Measurements from ENCODE around the gene ISM2. TPM values are rescaled to one million over a fixed set of nuclear protein-coding genes. Genes with fewer than 3 reads are reported as not detected.

The ISM2 gene
- total and polyA plus RNA-seq, 2 experiments from 2014 or later, result 0.11 to 2.6 TPM

- H3K4me1 ChIP-seq (ENCODE audit: insufficient read depth), result peaks cover 6% of the 10 kb centered on the region; the same call in 1 of the 2 replicates
- no peak overlapping the region for H3K4me2 ChIP-seq (ENCODE audit: unreplicated experiment)
- WGBS, 2 experiments (ENCODE audit: low coverage in 1 of 2, low lambda C conversion rate in 2 of 2, missing lambda C conversion rate in 2 of 2), result 95 to 97% methylated on average over 3 of the region's 3 CpGs
These were observed 9.1 kb upstream of the ISM2 start for GRCh38 chr14:77507762-77508161.

GRCh38 chr14:77505031-77505430 is 6.4 kb upstream of the ISM2 start:
- 65 to 66% methylated on average over 4 of the region's 4 CpGs for WGBS, 2 experiments (ENCODE audit: low coverage in 1 of 2, low lambda C conversion rate in 2 of 2, missing lambda C conversion rate in 2 of 2)
- H3K9me2 ChIP-seq (ENCODE audit: insufficient read depth), result no peaks in the 10 kb centered on the region
- no peak for DNase-seq
- H3K79me2 ChIP-seq (ENCODE audit: insufficient read depth), result no peaks in the 10 kb centered on the region
- H4K20me1 ChIP-seq (ENCODE audit: insufficient read depth), result no peaks in the 10 kb centered on the region
- H3K9ac ChIP-seq, result no peak overlapping the region
- H2AFZ ChIP-seq, result no peak overlapping the region
- no peak overlapping the region for H3K4me2 ChIP-seq (ENCODE audit: unreplicated experiment)
- H3K27ac ChIP-seq, result no peak overlapping the region
- peaks cover 6% of the 10 kb centered on the region for H3K36me3 ChIP-seq (ENCODE audit: low read depth)
- H3K4me1 ChIP-seq (ENCODE audit: insufficient read depth), result peaks cover 6% of the 10 kb centered on the region; the same call in 1 of the 2 replicates
- H3K9me3 ChIP-seq (ENCODE audit: low read depth), result no peaks in the 10 kb centered on the region
- peaks cover 20% of the 10 kb centered on the region; the same call in 1 of the 2 replicates for H3F3A ChIP-seq (ENCODE audit: insufficient read depth)
- no peak overlapping the region for H3K4me3 ChIP-seq
- no peak for TF ChIP-seq EZH2phosphoT487 (IDR thresholded peaks at IDR 0.05; ENCODE audit: insufficient read depth, low read depth)
- no peak for TF ChIP-seq EZH2 (IDR thresholded peaks at IDR 0.05; ENCODE audit: insufficient read depth, poor library complexity, severe bottlenecking)
- in situ Hi-C loops (cut with MboI), result no loop called here
- 0 out of 2 replicates have a peak, but pooled peaks cover 3% of the 10 kb centered on the region for H3K27me3 ChIP-seq (replicated peaks; ENCODE audit: insufficient read depth)

More at GRCh38 chr14:77507762-77508161, 9.1 kb upstream of the ISM2 start:
- Histone ChIP-seq H3K79me2 (ENCODE audit: insufficient read depth) (no peaks in the 10 kb centered on the region), H3K36me3 (ENCODE audit: low read depth) (peaks cover 24% of the 10 kb centered on the region), H3F3A (ENCODE audit: insufficient read depth) (0 out of 2 replicates have a peak, but pooled peaks cover 9% of the 10 kb centered on the region), H3K9me3 (ENCODE audit: low read depth) (no peaks in the 10 kb centered on the region), H3K27ac (no peak overlapping the region), H3K4me3 (no peak overlapping the region), H4K20me1 (ENCODE audit: insufficient read depth) (no peaks in the 10 kb centered on the region), H3K9ac (no peak overlapping the region), H2AFZ (no peak overlapping the region), H3K9me2 (ENCODE audit: insufficient read depth) (no peaks in the 10 kb centered on the region), H3K27me3 (replicated peaks; ENCODE audit: insufficient read depth) (no peaks in the 10 kb centered on the region)
- no peak for TF ChIP-seq EZH2phosphoT487 (IDR thresholded peaks at IDR 0.05; ENCODE audit: insufficient read depth, low read depth)
- no peak for TF ChIP-seq EZH2 (IDR thresholded peaks at IDR 0.05; ENCODE audit: insufficient read depth, poor library complexity, severe bottlenecking)
- in situ Hi-C loops (cut with MboI), result no loop called here
- no peak for DNase-seq

- H2AFZ ChIP-seq, result no peak overlapping the region
- no peaks in the 10 kb centered on the region for H3K4me1 ChIP-seq (ENCODE audit: insufficient read depth)
- no peaks in the 10 kb centered on the region for H3K9me3 ChIP-seq (ENCODE audit: low read depth)
- no peak overlapping the region for H3K4me3 ChIP-seq
- H3K79me2 ChIP-seq (ENCODE audit: insufficient read depth), result no peaks in the 10 kb centered on the region
- no peaks in the 10 kb centered on the region for H4K20me1 ChIP-seq (ENCODE audit: insufficient read depth)
- no peak overlapping the region for H3K9ac ChIP-seq
- DNase-seq, result no peak
- 96 to 98% methylated on average over 5 of the region's 5 CpGs for WGBS, 2 experiments (ENCODE audit: low coverage in 1 of 2, low lambda C conversion rate in 2 of 2, missing lambda C conversion rate in 2 of 2)
- no peaks in the 10 kb centered on the region; the same call in 1 of the 2 replicates for H3K36me3 ChIP-seq (ENCODE audit: low read depth)
- H3K27ac ChIP-seq, result no peak overlapping the region
- no peak overlapping the region for H3K4me2 ChIP-seq (ENCODE audit: unreplicated experiment)
- H3K9me2 ChIP-seq (ENCODE audit: insufficient read depth), result no peaks in the 10 kb centered on the region
- H3F3A ChIP-seq (ENCODE audit: insufficient read depth), result peaks cover 16% of the 10 kb centered on the region; the same call in 1 of the 2 replicates
- peaks cover 17% of the 10 kb centered on the region for H3K27me3 ChIP-seq (replicated peaks; ENCODE audit: insufficient read depth)
- in situ Hi-C loops (cut with MboI), result no loop called here
- no peak for TF ChIP-seq EZH2 (IDR thresholded peaks at IDR 0.05; ENCODE audit: insufficient read depth, poor library complexity, severe bottlenecking)
- no peak for TF ChIP-seq EZH2phosphoT487 (IDR thresholded peaks at IDR 0.05; ENCODE audit: insufficient read depth, low read depth)
These were observed 4.5 kb upstream of the ISM2 start for GRCh38 chr14:77503138-77503537.

GRCh38 chr14:77502109-77502782 is 3.6 kb upstream of the ISM2 start:
- Histone ChIP-seq H3K9ac (no peak overlapping the region), H3K27ac (no peak overlapping the region), H3K79me2 (ENCODE audit: insufficient read depth) (no peaks in the 10 kb centered on the region), H3K4me2 (ENCODE audit: unreplicated experiment) (no peak overlapping the region), H2AFZ (no peak overlapping the region), H3F3A (ENCODE audit: insufficient read depth) (peaks cover 16% of the 10 kb centered on the region; the same call in 1 of the 2 replicates), H3K4me3 (no peak overlapping the region), H4K20me1 (ENCODE audit: insufficient read depth) (no peaks in the 10 kb centered on the region), H3K36me3 (ENCODE audit: low read depth) (no peaks in the 10 kb centered on the region; the same call in 1 of the 2 replicates), H3K4me1 (ENCODE audit: insufficient read depth) (no peaks in the 10 kb centered on the region), H3K9me2 (ENCODE audit: insufficient read depth) (no peaks in the 10 kb centered on the region), H3K27me3 (replicated peaks; ENCODE audit: insufficient read depth) (peaks cover 22% of the 10 kb centered on the region), H3K9me3 (ENCODE audit: low read depth) (no peaks in the 10 kb centered on the region)
- DNase-seq, result no peak
- TF ChIP-seq EZH2phosphoT487 (IDR thresholded peaks at IDR 0.05; ENCODE audit: insufficient read depth, low read depth), result no peak
- 76 to 81% methylated on average over 11 of the region's 11 CpGs for WGBS, 2 experiments (ENCODE audit: low coverage in 1 of 2, low lambda C conversion rate in 2 of 2, missing lambda C conversion rate in 2 of 2)
- in situ Hi-C loops (cut with MboI), result no loop called here
